SHP77 (cell line): ENCODE data around the gene FLT4.

Experiments used
- DNase-seq, 2 experiments: peaks; one replicate each; lab custom pipeline; 2025; lab: John Stamatoyannopoulos, UW

FLT4 gene

GRCh38 chr5:180625791-180626660, 23.4 kb downstream of the FLT4 start:
- DNase-seq: no peak

GRCh38 chr5:180625125-180625790, 24.1 kb downstream of the FLT4 start:
- DNase-seq: no peak

GRCh38 chr5:180624587-180624986, 24.8 kb downstream of the FLT4 start:
- no peak for DNase-seq

GRCh38 chr5:180623844-180624243, 25.6 kb downstream of the FLT4 start:
- DNase-seq: no peak

- DNase-seq: no peak
Measured at GRCh38 chr5:180623411-180623834, 26.0 kb downstream of the FLT4 start.

- no peak for DNase-seq
Measured at GRCh38 chr5:180622910-180623309, 26.5 kb downstream of the FLT4 start.

- DNase-seq: no peak
Measured at GRCh38 chr5:180621311-180621710, 28.1 kb downstream of the FLT4 start.

GRCh38 chr5:180620014-180620413, 29.4 kb downstream of the FLT4 start:
- DNase-seq: no peak

- DNase-seq: no peak
Measured at GRCh38 chr5:180619563-180619915, 29.9 kb downstream of the FLT4 start.

GRCh38 chr5:180618829-180619562, 30.4 kb downstream of the FLT4 start:
- no peak for DNase-seq

GRCh38 chr5:180618487-180618828, 30.9 kb downstream of the FLT4 start:
- no peak for DNase-seq

GRCh38 chr5:180613814-180614188, 35.6 kb downstream of the FLT4 start:
- no peak for DNase-seq

GRCh38 chr5:180613188-180613813, 36.1 kb downstream of the FLT4 start:
- no peak for DNase-seq

- DNase-seq: no peak
Measured at GRCh38 chr5:180612683-180613082, 36.7 kb downstream of the FLT4 start.

- peak; percentile 67 to 84 for DNase-seq
Measured at GRCh38 chr5:180611140-180611850, 38.1 kb downstream of the FLT4 start.

GRCh38 chr5:180609817-180610550, 39.4 kb downstream of the FLT4 start:
- DNase-seq: no peak

GRCh38 chr5:180609386-180609785, 40.0 kb downstream of the FLT4 start:
- no peak for DNase-seq

- no peak for DNase-seq
Measured at GRCh38 chr5:180608572-180609310, 40.7 kb downstream of the FLT4 start.

- no peak for DNase-seq
Measured at GRCh38 chr5:180607861-180608571, 41.4 kb downstream of the FLT4 start.
